GM12864 (cell line): Measurements from ENCODE around the gene AIMP1.

Experiments used
- DNase-seq: peaks from one replicate; pipeline ENCODE4 v3.0.0-alpha.2; 2011; ENCODE audit warnings: low read depth
- H3K4me3 ChIP-seq: 2 replicates; pipeline ENCODE4 v1.5.1; 2011; ENCODE audit warnings: mild to moderate bottlenecking, low read depth, low read length, control low read depth
- TF ChIP-seq, protein P1 (sequence below): IDR thresholded peaks from 2 replicates; pipeline ENCODE4 v1.5.1; 2011; ENCODE audit warnings: low read depth, mild to moderate bottlenecking, moderate library complexity, low read length, control low read depth, inconsistent platforms; ENCODE audit errors: missing control alignments

Gene AIMP1

DNA sequence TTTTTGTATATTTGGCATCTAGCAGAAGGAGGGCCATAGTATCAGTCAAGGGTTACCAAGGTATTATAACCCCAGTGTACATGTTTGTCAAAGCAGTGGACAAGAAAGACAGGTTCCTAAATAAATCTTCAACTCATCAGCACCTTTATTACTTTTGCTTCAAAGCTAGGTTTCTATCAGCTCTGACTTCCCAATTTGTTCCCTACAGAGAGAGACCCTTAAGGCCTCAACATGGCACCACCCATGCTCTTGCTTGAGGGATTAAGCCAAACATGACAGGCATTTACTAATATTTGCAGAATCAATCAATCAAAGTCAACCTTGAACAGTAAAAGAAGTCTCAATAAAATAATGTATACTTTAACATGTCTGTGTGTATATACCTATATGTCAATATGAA, 9.8 kb upstream of the AIMP1 start:
- TF ChIP-seq, protein P1, sequence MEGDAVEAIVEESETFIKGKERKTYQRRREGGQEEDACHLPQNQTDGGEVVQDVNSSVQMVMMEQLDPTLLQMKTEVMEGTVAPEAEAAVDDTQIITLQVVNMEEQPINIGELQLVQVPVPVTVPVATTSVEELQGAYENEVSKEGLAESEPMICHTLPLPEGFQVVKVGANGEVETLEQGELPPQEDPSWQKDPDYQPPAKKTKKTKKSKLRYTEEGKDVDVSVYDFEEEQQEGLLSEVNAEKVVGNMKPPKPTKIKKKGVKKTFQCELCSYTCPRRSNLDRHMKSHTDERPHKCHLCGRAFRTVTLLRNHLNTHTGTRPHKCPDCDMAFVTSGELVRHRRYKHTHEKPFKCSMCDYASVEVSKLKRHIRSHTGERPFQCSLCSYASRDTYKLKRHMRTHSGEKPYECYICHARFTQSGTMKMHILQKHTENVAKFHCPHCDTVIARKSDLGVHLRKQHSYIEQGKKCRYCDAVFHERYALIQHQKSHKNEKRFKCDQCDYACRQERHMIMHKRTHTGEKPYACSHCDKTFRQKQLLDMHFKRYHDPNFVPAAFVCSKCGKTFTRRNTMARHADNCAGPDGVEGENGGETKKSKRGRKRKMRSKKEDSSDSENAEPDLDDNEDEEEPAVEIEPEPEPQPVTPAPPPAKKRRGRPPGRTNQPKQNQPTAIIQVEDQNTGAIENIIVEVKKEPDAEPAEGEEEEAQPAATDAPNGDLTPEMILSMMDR, result no peak
- no peak for DNase-seq
- no peak overlapping the region for H3K4me3 ChIP-seq

DNA sequence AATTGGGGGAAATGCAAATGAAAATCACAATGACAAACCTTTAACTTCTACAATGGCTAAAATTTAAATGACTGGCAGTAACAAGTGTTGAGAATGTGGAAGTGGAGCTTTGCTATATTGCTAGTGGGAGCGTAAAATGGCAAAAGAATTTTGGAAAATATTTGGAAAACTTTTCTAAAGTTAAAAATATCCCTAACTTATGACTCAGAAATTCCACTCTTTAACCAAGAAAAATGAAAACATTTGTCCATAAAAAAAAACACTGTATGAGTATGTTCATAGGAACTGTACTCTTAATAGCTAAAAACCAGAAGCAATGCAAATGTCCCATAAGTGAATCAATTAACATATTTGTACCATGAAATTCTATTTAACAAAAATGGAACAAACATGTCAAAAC, 4.0 kb upstream of the AIMP1 start:
- H3K4me3 ChIP-seq, result no peak overlapping the region
- no peak for DNase-seq
- TF ChIP-seq, protein P1, result no peak

DNA sequence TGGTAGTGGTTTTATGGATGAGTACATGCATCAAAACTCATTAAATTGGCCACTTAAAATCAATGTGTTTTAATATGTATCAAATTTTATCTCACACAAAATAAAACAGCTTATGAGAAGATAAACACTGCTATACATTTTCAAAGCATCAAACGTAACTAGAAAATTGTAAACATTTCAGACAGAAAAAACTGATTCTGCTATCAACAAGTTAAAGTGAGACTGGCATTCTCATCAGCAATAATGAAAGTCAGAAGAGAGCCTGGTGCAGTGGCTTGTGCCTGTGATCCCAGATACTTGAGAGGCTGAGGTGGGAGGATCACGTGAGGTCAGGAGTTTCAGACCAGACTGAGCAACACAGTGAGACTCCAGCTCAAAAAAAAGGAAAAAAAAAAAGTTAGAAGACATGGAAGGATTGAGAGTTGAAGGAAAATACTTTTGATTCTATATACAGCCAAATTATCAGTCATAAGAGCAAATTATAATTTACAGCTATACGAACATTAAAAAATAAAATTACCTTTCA, 3.3 kb upstream of the AIMP1 start:
- no peak for DNase-seq
- TF ChIP-seq, protein P1, result no peak
- H3K4me3 ChIP-seq, result no peak overlapping the region

DNA sequence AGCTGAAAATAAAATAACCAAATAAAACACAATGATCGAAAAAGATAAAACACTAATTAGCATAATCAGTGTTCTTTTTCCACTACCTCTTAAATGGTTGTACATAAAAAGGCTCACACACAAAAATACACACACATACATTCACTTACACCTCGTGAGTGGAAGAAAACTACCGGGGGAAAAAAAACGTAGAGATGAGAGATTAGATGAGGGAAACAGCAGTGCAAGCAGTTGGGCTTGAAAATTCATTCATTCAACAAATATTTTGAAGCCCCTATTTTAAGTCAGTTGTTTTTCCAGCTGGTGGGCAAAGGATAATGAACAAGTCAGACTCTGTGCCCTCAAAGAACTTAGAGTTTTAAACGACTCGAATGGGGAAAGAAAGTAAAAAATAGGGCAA, 1.4 kb upstream of the AIMP1 start:
- H3K4me3 ChIP-seq, result peak overlapping the region; percentile 68
- TF ChIP-seq, protein P1, result no peak
- DNase-seq, result no peak

DNA sequence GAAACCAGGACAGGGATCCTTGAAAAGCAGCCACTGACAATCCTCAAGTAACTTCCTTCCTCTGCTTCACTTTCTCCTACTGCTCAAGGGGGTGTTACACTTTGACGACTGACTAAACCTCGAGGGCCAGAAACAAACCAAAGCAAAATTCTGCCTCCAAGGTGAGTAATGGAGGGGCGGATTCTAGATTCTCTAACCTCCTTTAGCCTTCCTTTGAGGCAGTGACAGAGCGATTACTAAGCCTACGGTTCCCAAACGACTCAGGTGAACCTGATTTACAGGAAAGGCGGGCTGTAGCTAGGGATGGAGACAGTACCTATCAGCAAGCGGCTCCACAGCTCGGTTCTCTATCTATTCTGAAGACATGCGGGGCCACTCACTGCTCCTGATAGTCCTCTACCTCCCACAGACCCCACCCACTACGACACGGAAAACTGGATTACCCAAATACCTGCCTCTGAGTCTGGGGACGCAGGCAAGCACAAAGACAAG, 828 bp upstream of the AIMP1 start:
- TF ChIP-seq, protein P1, result no peak
- no peak for DNase-seq
- H3K4me3 ChIP-seq, result peak overlapping the region; percentile 68

DNA sequence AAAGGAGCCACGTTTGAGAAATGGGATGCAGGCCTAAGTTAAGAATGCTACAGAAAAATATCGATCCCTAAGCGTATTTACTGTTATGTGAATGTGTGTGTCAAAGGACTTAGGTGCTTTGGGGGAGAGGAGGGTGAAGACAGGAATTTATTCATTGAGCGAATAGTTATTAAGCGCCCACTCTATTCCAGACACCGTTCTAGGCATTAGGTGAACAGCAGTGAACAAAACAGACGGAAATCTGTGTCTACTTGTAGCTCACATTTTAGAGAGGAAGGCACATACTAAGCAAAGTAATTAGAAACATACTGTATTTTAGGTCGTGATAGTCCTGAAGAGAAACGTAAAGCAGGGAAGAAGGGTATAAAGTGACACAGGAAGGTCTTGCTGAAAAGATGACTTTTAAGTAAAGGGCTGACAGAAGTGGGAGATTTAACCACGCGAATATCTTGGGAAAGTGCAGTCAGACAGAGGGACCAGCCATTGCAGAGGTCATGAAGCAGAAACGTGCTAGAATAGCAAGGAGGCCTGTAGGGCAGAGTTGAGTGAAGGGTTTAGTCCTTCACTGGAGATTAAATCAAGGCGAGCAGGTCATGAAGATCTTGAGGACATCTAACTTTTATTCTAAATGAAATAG, 541 bp downstream of the AIMP1 start:
- H3K4me3 ChIP-seq, result peak overlapping the region; percentile 68
- DNase-seq, result no peak
- TF ChIP-seq, protein P1, result no peak

DNA sequence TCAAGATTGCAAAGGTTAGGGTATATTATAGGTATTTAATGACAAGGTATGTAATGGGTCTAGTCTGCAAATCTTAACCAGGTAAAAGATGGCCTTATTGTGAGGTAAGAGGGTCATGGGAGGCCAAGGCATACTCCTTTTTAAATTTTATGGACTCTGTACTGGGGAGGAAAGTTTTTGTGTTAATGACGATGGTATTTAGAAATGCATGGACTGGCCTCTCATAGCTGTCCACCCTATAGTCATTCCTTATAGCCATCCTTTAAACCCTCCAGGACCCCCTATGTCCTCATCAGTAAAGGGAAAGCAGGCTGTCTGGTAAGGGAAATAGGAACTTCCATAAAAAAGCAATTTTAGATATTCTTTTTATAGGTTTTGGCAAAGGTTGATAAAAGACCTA, 1.5 kb downstream of the AIMP1 start:
- DNase-seq, result no peak
- TF ChIP-seq, protein P1, result no peak
- H3K4me3 ChIP-seq, result peak overlapping the region; percentile 68; the same call in 1 of the 2 replicates
